ENCODE data around the gene RYR2.
"Not testable (repeated sequence)": the region's sequence is repeated elsewhere in the genome, so short reads cannot be mapped to it uniquely, and the experiment has no call there.

RYR2 gene

GRCh38 chr1:237146241-237146640, 104.3 kb downstream of the RYR2 start:
- DNase-seq (ENCODE audit: low spot score) = no peak

- no peak for DNase-seq (ENCODE audit: low spot score)
Measured at GRCh38 chr1:237149857-237150256, 107.9 kb downstream of the RYR2 start.

GRCh38 chr1:237151979-237152378, 110.0 kb downstream of the RYR2 start:
- not testable (repeated sequence) for DNase-seq (ENCODE audit: low spot score)

GRCh38 chr1:237152506-237153335, 110.7 kb downstream of the RYR2 start:
- DNase-seq (ENCODE audit: low spot score) = no peak

GRCh38 chr1:237154157-237154556, 112.2 kb downstream of the RYR2 start:
- DNase-seq (ENCODE audit: low spot score) = no peak

- no peak for DNase-seq (ENCODE audit: low spot score)
Measured at GRCh38 chr1:237164406-237165352, 122.7 kb downstream of the RYR2 start.

- DNase-seq (ENCODE audit: low spot score) = no peak
Measured at GRCh38 chr1:237166086-237166485, 124.1 kb downstream of the RYR2 start.

- DNase-seq (ENCODE audit: low spot score) = no peak
Measured at GRCh38 chr1:237166593-237167101, 124.7 kb downstream of the RYR2 start.

GRCh38 chr1:237170149-237170548, 128.2 kb downstream of the RYR2 start:
- DNase-seq (ENCODE audit: low spot score) = no peak

GRCh38 chr1:237171454-237172117, 129.6 kb downstream of the RYR2 start:
- DNase-seq (ENCODE audit: low spot score) = no peak

- no peak for DNase-seq (ENCODE audit: low spot score)
Measured at GRCh38 chr1:237172118-237172485, 130.1 kb downstream of the RYR2 start.

GRCh38 chr1:237179503-237179902, 137.5 kb downstream of the RYR2 start:
- DNase-seq (ENCODE audit: low spot score) = no peak

GRCh38 chr1:237180256-237180655, 138.3 kb downstream of the RYR2 start:
- no peak for DNase-seq (ENCODE audit: low spot score)

GRCh38 chr1:237181743-237182317, 139.8 kb downstream of the RYR2 start:
- no peak for DNase-seq (ENCODE audit: low spot score)

- no peak for DNase-seq (ENCODE audit: low spot score)
Measured at GRCh38 chr1:237183963-237184540, 142.1 kb downstream of the RYR2 start.

GRCh38 chr1:237186675-237187074, 144.7 kb downstream of the RYR2 start:
- DNase-seq (ENCODE audit: low spot score) = no peak

- no peak for DNase-seq (ENCODE audit: low spot score)
Measured at GRCh38 chr1:237187842-237188241, 145.9 kb downstream of the RYR2 start.

- no peak for DNase-seq (ENCODE audit: low spot score)
Measured at GRCh38 chr1:237191403-237191802, 149.4 kb downstream of the RYR2 start.

- no peak for DNase-seq (ENCODE audit: low spot score)
Measured at GRCh38 chr1:237197470-237198425, 155.8 kb downstream of the RYR2 start.

- no peak for DNase-seq (ENCODE audit: low spot score)
Measured at GRCh38 chr1:237199026-237199425, 157.0 kb downstream of the RYR2 start.

All from LoVo (cell line).